Cerebellar cortex (tissue), 1 donor: ENCODE data around the gene ARHGAP24.
"Not testable (repeated sequence)": the region's sequence is repeated elsewhere in the genome, so short reads cannot be mapped to it uniquely, and the experiment has no call there.

Source experiments
- DNase-seq: peaks from one replicate; pipeline ENCODE4 v3.0.0-alpha.2; 2015; ENCODE audit warnings: low spot score

Gene ARHGAP24

DNA sequence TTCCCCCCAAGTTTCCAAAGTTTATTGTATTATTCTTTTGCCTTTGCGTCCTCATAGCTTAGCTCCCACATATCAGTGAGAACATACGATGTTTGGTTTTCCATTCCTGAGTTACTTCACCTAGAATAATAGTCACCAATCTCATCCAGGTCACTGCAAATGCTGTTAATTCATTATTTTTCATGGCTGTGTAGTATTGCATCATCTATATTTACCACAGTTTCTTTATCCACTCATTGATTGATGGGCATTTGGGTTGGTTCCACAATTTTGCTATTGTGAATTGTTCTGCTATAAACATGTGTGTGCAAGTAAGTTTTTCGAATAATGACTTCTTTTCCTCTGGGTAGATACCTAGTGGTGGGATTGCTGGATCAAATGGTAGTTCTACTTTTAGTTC lies 43.6 kb downstream of the ARHGAP24 start:
- DNase-seq, result not testable (repeated sequence)

DNA sequence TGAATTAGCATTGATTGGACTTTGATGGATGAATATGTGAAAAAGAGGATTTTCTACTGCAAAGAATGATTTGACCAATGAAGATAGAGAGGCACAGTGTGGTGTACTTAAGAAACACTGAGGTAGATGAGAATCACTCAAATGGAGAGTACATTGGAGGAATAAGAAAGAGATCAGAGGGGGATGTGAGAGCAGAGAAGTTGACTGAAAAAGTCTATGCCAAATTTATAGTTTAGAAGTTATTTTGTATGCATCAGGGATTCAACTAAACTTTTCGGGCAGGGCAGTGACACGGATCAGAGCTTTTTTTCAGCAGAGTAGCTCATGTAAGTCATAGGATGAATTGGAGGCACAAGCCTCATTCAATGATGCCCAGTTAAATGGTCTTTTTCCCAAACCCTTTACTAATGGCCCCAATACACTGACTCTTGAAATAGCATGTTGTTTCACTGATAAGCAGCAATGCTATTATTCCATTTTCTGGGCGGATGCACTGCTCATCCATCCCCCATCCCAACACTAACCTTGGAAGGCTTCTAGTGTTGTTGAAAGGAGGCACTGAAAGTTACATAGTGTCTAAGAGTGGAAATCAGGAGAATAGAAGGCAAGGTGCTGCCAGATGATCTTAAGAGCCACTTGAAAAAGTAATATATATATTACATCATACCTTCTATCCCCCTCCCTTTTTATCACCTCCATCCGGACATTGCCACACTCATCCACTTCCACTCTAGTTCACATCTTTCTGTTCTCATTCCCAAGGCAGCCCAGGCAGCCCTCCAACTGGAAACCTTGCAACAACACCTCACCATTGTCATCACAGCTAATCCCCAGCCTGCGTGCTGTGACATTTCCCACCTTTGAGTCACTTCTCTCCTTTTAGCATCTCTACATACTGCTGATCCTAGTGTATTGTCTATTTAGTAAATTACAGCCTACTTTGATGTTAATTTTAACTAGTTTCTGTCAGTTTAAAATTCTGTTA lies 46.1 kb downstream of the ARHGAP24 start:
- DNase-seq, result no peak

DNA sequence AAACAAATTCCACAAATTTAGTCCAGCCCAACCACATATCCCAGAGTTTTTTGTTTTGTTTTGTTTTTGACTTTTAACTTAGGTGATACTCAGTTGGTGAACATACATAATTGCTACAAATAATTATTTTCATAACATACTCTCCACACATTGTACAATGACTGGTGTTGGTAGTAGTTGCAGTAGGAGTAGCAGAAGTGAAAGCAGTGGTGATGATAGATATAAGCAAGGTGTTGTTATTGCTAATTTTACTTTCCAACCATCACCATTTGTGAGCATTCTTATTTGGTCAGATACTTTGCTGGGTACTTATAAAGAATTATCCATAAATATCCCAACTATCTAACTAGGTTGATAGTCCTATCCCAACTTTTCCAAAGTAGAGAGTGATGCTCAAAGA lies 47.3 kb downstream of the ARHGAP24 start:
- no peak for DNase-seq

DNA sequence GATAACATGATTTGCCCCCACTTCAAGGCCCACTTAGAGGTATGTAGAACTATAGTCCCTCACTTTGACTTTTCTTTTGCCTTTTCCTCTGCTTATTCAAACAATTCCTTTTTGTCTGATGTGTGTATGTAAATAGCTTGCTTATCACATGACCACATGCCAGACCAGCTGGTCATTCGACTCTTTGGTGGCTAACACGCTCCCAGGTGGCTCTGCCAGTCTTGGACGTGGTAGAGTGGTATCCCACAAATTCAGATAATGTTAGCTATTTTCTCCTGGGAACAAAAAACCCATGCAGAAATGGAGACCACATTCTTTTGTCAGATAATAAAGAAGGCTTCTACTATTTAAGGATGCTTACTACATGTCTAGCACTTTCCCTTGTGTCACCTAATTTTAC lies 47.9 kb downstream of the ARHGAP24 start:
- DNase-seq, result no peak

DNA sequence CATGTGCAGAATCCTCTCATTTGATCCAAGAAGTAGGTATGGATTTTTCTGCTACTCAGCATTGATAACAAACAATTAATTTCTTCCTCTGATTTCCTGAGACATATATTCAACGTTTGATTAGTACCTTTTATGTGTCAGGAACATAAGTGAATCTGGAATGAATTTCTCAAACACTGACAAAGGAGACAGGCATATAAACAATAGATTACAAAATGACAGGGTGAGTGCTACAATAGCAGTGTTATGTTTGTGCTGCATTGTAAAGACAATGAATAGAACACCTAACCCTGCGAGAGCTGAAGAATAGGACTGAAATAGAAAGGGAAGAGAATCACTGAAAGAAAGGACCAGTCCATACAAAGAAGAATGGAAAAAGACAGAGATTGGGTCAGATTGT lies 52.9 kb downstream of the ARHGAP24 start:
- DNase-seq, result no peak

DNA sequence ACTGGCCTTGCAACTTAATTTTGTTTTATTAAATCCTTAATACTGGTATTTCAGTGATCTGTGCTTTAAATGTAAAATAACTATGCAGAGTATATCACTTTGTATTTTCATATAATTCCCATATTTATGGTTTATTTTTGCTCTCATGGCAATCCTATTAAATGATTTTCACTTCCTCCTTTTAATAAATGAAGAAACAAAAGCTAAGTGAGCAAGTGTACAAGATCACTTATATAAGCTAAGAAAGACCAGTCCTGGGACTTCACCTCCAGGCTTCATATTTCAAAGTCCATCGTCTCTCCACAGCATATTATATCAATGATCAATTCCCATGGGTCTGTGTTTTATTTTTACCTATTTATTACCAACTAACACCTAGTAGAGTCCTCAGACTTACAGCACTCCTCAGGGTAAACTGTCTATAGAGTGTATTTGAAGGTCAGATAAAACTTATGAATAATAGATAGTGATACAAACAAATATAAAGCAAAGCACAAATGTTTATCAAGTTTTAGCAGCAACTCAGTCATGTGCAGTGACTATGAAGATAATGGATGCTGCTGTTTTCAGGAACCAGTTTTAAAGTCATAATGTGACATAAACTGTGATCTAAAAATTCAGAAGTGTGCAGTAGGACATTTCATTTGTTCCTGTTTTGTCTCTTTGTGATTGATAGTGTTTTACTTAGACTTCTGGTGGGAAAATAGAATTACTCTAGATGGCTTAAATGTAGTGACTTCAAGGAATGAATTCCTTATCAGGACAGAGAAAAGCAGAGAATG lies 56.8 kb downstream of the ARHGAP24 start:
- no peak for DNase-seq

DNA sequence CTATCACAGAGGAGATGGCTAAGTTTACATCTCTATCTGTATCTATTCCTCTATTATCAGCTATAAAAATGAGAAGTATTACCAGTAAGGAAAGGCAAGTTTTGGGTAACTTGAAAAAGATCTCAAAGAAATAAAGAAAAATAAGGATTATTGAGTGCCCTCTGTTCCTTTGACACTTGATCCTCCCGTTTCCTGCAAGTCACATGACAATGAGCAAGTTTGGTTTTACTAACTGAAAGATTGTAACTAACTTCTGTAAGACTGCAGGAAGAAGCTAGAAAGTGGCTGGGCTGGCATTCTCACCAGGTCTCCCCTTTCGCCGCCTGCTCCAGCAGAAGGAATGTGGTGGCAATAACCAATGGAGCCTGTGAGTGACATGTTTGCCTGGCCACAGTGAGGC lies 59.2 kb downstream of the ARHGAP24 start:
- no peak for DNase-seq

DNA sequence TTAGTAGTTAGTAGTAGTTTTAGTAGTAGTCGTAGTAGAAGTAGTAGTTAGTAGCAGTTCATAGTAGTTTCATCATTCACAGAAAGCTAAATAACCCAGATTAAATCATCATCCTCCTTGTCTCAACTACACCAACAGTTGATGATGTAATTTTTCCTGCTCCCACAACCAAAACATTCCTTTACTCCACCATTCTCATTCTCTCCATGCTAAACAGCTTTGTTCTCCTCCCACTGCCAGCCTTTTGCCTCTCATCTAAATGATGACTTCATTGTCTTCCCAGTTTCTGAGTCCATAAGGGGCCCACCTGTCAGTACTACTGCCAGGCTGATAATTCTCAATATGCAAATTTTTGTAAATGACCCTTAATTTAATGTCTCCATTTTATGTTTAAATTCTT lies 68.9 kb downstream of the ARHGAP24 start:
- no peak for DNase-seq

DNA sequence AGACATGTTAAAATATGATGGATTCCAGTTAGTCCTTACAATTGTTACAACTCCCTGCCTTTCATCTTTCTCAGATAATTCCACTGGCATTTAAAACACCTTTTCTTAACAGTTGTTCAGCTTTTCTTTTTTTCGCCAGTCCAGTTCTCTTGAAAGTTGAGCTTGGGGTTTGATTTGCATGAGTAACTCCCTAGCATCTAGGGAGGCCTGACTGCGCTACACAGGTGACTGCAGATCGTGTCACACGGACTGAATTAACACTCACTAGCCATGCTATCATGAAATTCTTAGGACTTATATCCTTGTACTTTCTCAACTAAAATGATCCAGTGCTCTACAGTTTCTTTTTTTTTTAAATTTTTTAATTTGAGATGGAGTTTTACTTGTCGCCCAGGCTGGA lies 69.8 kb downstream of the ARHGAP24 start:
- no peak for DNase-seq

DNA sequence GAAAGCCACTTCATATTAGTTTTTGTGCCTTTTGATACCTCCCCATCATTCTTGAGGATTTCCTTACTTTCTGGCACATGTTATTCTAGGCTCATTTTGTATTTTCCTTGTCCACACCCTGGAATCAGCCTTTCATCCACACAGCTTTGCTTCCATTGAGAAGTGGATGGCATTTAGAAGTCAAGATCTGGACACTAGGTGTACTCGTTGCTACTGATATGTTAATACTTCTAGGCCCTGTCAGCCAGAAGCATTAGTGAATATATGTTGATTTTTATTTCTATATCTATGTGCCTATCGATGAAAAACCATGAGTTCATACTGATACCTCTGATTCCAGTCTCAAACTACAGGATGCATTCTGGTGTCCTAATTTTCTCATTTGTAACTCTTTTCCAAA lies 73.2 kb downstream of the ARHGAP24 start:
- DNase-seq, result no peak

DNA sequence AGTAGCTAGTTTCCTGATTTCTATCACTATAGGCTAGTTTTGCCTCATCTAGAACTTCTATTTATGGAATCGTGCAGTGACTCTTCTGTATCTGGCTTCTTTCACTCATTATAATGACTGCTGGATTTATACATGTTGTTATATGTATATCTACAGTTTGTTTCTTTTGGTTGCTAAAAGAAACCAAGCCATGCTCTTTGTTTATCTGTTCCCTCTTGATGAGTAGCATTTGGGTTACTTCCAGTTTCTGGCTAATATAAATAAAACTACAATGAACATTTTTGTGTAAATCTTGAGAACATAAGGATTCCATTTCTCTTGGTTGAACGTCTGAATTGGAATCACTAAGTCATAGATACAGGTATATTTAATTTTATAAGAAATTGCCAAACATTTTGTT lies 73.9 kb downstream of the ARHGAP24 start:
- no peak for DNase-seq

DNA sequence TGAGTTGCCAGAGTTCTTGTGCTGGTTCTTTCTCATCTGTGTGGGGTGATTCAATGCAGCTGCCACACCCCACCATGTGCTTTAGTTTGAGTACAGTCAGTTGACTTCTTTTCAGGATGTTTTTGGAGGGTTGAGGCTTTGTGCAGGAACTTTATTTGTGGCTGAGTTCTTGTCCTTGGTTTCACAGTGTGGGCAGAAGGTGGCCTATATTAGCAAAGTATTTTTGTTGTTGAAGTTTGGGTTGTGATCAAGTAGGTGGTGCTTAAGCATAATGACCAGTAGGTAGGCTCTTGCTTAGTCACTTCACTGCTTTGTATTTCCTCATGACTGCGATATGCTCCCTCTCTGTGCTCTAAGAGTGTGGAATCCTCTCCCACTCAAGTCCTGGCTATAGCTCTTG lies 80.3 kb downstream of the ARHGAP24 start:
- DNase-seq, result no peak

DNA sequence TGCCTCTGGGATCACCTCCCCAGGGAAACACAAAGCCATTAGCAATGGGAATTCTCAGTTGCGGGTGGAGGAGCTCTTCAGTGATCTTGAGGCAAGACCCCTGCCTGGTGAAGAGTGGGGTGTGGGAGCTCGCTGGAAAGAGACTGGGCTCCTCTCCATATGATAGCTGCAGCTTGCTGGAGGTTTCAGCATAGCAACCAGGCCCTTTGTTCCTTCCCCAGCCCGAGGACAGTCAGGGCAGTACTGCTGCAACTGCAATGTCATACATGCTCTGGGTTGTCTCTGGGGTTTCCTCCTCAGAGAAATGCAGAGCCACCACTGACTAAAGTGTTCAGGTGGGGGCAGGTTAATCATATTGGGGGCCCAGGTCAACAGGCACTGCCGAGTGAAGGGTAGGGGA lies 81.3 kb downstream of the ARHGAP24 start:
- DNase-seq, result no peak

DNA sequence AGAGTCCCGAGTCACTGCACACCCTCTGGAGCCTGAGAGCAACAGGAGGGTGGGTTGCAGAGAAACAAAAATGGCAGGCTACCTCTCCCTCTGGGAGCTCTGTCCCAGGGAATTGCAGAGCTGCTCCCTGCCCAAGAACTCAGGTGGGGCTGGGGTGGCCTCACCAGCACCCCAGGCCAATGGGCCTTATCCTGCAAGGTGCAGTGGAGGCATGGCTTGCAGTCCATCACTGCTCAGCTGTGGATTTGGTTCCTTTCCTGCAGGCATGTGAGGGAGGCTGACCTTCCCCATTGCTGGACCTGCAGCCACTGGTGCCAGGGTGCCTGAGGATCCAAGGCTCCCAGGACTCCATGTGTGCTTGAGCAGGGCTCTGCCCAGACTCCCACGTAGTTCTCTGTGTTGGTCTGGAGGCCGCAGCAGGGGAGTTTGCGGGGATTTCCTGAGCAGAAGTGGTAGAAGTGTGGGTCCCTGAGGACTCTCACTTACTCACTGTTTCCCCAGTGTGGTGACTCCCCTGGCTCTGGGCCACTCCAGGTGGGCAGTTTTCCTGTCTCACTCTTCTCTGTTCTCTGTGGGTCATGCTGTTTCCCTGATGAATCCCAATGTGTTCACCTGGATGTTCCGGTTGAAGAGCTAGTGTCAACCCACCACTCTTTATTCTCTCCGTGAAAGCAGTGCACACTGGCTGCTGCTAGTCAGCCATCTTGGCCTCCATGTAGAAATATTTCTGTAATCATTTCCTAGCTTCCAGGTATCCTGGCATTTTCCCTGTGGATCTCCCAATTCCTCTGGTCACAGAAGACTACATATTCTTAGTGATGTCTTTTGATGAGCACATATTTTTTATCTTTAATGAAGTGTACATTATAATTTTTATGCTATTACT lies 82.3 kb downstream of the ARHGAP24 start:
- no peak for DNase-seq

DNA sequence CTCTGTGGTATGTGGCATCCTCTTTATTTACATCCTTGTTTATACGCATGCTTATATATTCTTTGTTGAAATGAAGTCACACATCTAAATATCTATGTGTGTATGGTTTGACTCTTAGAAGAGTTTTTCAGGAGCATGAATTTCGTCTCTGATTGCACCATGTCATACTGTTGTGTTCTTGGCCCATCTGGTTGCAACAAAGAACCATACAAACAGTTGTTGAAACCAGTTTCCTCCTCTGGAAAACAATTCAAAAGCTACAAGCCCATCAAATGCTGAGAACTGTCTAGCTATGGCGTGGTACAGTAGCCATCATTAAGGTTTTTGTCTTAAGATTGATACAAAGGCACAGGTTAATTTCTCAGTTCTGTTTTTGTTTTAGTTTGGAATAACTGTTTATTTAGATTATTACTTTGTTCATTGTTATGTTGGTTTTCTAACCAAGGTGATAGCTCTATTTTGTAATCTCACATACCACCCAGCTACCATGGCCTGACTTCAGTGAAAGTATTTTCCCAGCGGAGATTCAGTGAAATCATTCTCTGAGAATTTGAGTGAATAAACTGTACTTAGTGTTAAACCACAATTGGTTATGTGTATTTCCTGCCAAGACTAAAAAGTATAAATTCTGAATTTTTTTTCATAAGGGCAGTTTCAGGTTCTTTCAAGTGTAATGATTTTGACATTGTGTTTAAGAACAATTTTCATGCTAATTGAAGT lies 91.0 kb downstream of the ARHGAP24 start:
- no peak for DNase-seq

DNA sequence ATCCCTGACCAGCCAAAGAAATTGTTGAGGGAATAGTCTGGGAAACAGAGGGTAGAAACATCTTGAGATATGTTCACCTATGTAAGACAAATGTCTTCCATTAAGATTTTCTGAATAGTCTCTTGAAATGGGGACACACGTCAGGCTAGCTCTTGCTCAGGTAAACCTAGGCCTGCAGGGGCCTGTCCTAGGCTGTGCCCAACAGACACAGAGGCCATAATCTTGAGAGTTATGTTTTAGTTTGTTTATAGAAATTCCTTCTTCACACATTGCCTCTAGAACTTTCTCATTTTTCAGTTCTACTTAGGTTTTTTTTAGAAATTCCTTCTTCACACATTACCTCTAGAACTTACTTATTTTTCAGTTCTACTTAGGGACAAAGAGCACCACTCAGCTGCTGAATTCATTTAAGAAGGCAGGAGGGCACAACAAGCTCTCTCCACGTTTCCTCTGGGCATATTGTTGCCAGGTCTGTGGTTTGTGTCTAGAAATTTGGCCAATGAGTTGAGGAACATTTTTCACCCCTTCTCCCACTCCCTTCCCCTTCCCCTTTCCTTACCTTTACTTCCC lies 94.9 kb downstream of the ARHGAP24 start:
- DNase-seq, result no peak

DNA sequence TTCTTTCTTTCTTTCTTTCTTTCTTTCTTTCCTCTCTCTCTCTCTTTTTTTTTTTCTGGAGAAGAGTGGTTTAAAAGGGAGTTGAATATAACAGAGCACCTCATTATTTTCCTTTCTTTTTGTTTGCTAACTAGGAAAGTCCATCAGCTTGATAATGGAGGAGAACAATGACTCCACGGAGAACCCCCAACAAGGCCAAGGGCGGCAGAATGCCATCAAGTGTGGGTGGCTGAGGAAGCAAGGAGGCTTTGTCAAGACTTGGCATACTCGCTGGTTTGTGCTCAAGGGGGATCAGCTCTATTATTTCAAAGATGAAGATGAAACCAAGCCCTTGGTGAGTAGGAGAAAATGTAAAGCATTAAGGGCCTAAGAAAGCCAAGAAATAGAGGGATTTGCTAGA lies 95.4 kb downstream of the ARHGAP24 start:
- DNase-seq, result no peak

DNA sequence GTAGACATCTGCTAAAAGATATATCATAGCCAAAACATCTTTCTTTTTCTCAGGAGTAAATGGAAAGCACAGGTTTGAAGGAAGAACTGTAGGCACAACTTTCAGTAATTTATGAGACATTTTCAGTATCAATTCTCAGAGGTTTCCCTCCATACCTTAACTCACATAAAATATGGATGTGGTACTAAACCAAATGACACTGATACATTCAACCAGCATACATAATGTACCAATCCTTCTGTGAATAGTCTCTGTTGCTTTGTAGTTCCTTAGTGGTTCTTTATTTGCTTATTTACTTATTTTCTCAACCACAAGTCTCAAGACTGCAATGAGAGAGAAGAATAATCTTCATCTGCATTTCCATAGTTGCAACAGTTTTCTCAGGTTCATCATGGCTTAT lies 96.1 kb downstream of the ARHGAP24 start:
- no peak for DNase-seq

DNA sequence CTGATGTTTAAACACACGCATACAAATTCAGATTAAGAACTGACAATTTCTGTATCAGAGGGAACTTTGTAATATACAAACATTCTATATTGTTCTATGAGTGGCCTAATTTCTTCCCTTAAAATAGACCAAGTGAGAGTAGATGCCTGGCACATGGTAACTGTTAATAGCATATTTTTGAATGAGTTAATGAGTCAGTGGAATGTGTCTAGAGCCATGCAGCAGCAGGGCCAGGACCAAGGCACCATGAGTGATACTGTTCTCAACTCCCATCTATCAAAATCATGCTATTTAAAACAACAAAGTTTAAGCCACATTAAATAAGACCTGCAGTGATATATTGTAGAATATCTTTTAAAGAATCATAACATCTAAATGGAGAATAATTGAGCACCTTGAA lies 98.3 kb downstream of the ARHGAP24 start:
- DNase-seq, result no peak

DNA sequence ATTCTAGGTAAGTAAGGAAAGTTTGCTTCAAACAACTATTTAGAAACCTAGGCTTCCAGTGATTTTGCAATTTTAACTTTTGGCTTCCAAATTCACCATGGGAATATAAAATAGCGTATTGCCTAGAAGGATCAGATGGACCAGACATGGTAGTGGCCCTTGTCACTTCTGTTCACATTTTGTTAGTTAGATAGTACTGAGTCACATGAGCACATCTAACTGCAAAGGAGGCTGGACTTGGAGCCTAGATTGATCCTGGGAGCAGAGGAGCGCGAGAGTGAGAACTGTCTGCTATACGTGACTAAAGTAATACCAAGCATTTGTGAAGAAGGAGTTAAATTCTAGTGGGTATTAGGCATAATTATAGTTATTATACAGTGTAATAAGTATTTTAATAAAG lies 102.4 kb downstream of the ARHGAP24 start:
- no peak for DNase-seq

DNA sequence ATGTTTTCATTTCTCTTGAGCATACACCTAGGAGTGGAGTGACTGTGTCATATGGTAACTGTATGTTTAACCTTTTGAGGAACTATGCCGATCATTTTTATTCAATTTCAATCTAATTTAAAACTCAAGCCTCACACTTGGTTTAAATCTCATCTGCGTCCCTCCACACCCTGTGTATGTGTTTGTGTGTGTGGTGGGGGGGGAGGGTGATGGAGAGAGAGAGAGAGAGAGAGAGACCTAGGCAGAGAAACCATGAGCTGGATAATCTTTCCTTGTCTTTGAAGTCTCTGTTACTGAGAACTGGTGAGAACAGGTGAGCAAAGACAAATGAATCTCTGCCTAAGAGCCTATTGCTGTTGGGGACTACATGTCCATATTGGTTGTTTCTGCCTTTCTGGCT lies 105.0 kb downstream of the ARHGAP24 start:
- no peak for DNase-seq
